GM23248 (cell line): ENCODE results near the gene POLD1.

Experiments used
- EZH2 ChIP-seq: fragments of 200-600 bp; sonication (generic); IDR thresholded peaks from 2 replicates; pipeline ENCODE4 v1.6.1; 2018; ENCODE audit warnings: antibody characterized with exemption, mild to moderate bottlenecking; ENCODE audit not compliant: insufficient read depth, poor library complexity, severe bottlenecking
- EZH2phosphoT487 ChIP-seq: fragments of 200-600 bp; sonication (generic); IDR thresholded peaks from 2 replicates; pipeline ENCODE4 v1.6.1; 2018; ENCODE audit warnings: antibody characterized with exemption, moderate library complexity, mild to moderate bottlenecking, low read depth; ENCODE audit not compliant: insufficient read depth

- no peak for TF ChIP-seq EZH2phosphoT487
- no peak for TF ChIP-seq EZH2
Measured at GRCh38 chr19:50359328-50359818, 24.8 kb upstream of the POLD1 start.
